Measurements from ENCODE around the gene OR4A15.

OR4A15 gene

DNA sequence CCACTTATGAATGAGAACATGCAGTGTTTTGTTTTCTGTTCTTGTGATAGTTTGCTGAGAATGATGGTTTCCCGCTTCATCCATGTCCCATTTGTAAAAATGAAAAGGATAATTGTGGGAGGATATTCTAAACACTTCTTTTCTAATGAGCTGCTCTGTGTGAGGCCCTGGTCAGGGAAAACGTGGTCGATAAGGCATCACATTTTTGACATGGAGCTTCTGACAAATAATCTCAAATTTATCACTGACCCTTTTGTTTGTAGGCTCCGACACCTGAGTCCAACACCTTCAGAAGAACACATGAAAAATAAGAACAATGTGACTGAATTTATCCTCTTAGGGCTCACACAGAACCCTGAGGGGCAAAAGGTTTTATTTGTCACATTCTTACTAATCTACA lies at the start of gene OR4A15:
Gene OR4A15 (plus strand): TSS at position 301 of the 400 bp plus-strand sequence. CDS start 0 bp downstream, at position 301.
- no peaks in the 10 kb centered on the region for H3F3A ChIP-seq (ENCODE audit: insufficient read depth, low read length)
- no peak within 1 kb of the TSS for H2AFZ ChIP-seq (ENCODE audit: low read length)
- no peaks in the 10 kb centered on the region; the same call in 1 of the 2 replicates for H3K27me3 ChIP-seq (ENCODE audit: insufficient read depth, low read length)
- H3K4me2 ChIP-seq (ENCODE audit: low read length), result no peak within 1 kb of the TSS
- no peaks in the 10 kb centered on the region for H3K4me1 ChIP-seq (ENCODE audit: insufficient read depth, low read length, severe bottlenecking)
- TF ChIP-seq, protein P1, sequence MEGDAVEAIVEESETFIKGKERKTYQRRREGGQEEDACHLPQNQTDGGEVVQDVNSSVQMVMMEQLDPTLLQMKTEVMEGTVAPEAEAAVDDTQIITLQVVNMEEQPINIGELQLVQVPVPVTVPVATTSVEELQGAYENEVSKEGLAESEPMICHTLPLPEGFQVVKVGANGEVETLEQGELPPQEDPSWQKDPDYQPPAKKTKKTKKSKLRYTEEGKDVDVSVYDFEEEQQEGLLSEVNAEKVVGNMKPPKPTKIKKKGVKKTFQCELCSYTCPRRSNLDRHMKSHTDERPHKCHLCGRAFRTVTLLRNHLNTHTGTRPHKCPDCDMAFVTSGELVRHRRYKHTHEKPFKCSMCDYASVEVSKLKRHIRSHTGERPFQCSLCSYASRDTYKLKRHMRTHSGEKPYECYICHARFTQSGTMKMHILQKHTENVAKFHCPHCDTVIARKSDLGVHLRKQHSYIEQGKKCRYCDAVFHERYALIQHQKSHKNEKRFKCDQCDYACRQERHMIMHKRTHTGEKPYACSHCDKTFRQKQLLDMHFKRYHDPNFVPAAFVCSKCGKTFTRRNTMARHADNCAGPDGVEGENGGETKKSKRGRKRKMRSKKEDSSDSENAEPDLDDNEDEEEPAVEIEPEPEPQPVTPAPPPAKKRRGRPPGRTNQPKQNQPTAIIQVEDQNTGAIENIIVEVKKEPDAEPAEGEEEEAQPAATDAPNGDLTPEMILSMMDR (IDR thresholded peaks at IDR 0.05; ENCODE audit: low read length), result no peak
- no peak for TF ChIP-seq EZH2 (IDR thresholded peaks at IDR 0.05; ENCODE audit: borderline replicate concordance, low read length)
- no peaks in the 10 kb centered on the region for H3K9me3 ChIP-seq (ENCODE audit: low read length)
- H3K79me2 ChIP-seq (ENCODE audit: insufficient read depth, low read length), result no peaks in the 10 kb centered on the region
- no peaks in the 10 kb centered on the region for H3K36me3 ChIP-seq (ENCODE audit: insufficient read depth, low read length)
- no peak within 1 kb of the TSS for H3K4me3 ChIP-seq (ENCODE audit: low read depth, low read length, poor library complexity, severe bottlenecking)
- H3K9me2 ChIP-seq (ENCODE audit: low read depth, low read length), result no peaks in the 10 kb centered on the region
- no peaks in the 10 kb centered on the region for H4K20me1 ChIP-seq (ENCODE audit: insufficient read depth, low read length)
- no peak within 1 kb of the TSS for H3K27ac ChIP-seq (ENCODE audit: low read depth, low read length, poor library complexity, severe bottlenecking)
- no peak within 1 kb of the TSS for H3K9ac ChIP-seq (ENCODE audit: low read length)

DNA sequence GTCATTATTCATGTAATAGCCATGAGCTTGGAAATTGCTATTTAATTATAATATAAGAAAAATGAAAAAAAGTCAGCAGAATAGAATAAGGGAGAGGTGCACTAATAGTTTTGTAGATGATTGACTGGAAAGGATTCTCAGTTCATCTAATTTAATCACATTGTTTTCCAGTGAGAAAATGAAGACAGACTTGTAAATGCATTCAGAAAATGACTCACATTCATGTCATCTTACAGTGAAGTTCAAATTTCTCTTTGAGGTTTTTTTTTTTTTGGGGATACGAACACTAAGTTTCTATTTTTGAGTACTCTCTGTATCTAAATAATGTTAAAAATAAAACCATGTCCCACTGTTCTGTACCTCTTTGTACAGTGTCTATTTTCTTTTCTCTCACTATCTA lies 43.3 kb upstream of the OR4A15 start:
- Histone ChIP-seq H3K9me2 (ENCODE audit: low read depth, low read length) (no peaks in the 10 kb centered on the region), H3K4me3 (ENCODE audit: low read depth, low read length, poor library complexity, severe bottlenecking) (no peak overlapping the region), H3K27ac (ENCODE audit: low read depth, low read length, poor library complexity, severe bottlenecking) (no peak overlapping the region), H3K4me2 (ENCODE audit: low read length) (no peak overlapping the region), H3K9me3 (ENCODE audit: low read length) (no peaks in the 10 kb centered on the region), H3K4me1 (ENCODE audit: insufficient read depth, low read length, severe bottlenecking) (no peaks in the 10 kb centered on the region), H2AFZ (ENCODE audit: low read length) (no peak overlapping the region), H3K9ac (ENCODE audit: low read length) (no peak overlapping the region), H3K27me3 (ENCODE audit: insufficient read depth, low read length) (no peaks in the 10 kb centered on the region), H3F3A (ENCODE audit: insufficient read depth, low read length) (no peaks in the 10 kb centered on the region), H4K20me1 (ENCODE audit: insufficient read depth, low read length) (no peaks in the 10 kb centered on the region), H3K79me2 (ENCODE audit: insufficient read depth, low read length) (no peaks in the 10 kb centered on the region), H3K36me3 (ENCODE audit: insufficient read depth, low read length) (no peaks in the 10 kb centered on the region)
- TF ChIP-seq, protein P1 (IDR thresholded peaks at IDR 0.05; ENCODE audit: low read length), result no peak
- no peak for TF ChIP-seq EZH2 (IDR thresholded peaks at IDR 0.05; ENCODE audit: borderline replicate concordance, low read length)

DNA sequence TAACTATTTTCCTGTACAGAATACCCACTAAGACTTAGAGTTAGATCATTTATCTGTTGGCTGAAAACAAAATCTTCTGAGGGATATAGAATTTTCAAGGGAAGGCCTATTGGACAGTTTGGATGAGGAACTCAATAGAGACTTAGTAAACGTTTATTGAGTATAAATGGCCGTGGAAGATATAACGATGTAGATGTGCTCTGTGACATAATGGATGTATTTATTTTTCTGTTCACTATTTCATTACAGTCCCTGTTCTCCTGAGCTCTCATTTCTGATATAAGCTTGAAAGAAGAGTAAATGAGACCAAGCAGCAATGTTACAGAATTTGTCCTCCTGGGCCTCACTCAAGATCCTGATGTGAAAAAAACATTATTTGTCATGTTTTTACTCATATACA lies 24.9 kb upstream of the OR4A15 start, which contains the start of gene OR4A16:
Gene OR4A16 (plus strand): TSS at position 301 of the 400 bp plus-strand sequence. CDS start 0 bp downstream, at position 301.
- Histone ChIP-seq H3K4me2 (ENCODE audit: low read length) (no peak within 1 kb of the TSS), H3K27me3 (ENCODE audit: insufficient read depth, low read length) (no peaks in the 10 kb centered on the region), H3K4me3 (ENCODE audit: low read depth, low read length, poor library complexity, severe bottlenecking) (no peak within 1 kb of the TSS), H3K27ac (ENCODE audit: low read depth, low read length, poor library complexity, severe bottlenecking) (no peak within 1 kb of the TSS), H4K20me1 (ENCODE audit: insufficient read depth, low read length) (no peaks in the 10 kb centered on the region), H3K79me2 (ENCODE audit: insufficient read depth, low read length) (no peaks in the 10 kb centered on the region), H3K9me2 (ENCODE audit: low read depth, low read length) (no peaks in the 10 kb centered on the region), H2AFZ (ENCODE audit: low read length) (no peak within 1 kb of the TSS), H3K4me1 (ENCODE audit: insufficient read depth, low read length, severe bottlenecking) (no peaks in the 10 kb centered on the region), H3K36me3 (ENCODE audit: insufficient read depth, low read length) (no peaks in the 10 kb centered on the region), H3K9me3 (ENCODE audit: low read length) (no peaks in the 10 kb centered on the region), H3F3A (ENCODE audit: insufficient read depth, low read length) (no peaks in the 10 kb centered on the region), H3K9ac (ENCODE audit: low read length) (no peak within 1 kb of the TSS)
- TF ChIP-seq EZH2 (IDR thresholded peaks at IDR 0.05; ENCODE audit: borderline replicate concordance, low read length), result no peak

DNA sequence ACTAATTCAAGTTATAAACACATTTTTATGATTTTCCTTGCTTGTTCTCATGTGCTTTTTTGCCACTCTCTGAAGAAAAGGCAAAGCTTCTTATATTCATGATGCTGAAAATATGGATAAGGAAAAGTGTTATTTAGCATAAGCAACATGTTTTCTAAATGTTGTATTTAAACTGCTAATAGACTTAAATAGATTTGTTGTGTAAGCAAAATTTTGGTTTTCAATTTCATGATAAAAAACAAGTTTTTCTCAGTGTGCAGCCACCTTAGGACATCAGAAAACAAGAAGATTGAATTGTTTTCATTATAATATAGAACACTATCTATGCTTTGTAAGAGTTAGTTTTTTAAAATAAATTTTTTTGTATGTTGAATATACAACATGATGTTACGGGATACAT lies 22.5 kb upstream of the OR4A15 start:
- no peak overlapping the region for H3K4me2 ChIP-seq (ENCODE audit: low read length)
- no peaks in the 10 kb centered on the region for H3K9me3 ChIP-seq (ENCODE audit: low read length)
- no peaks in the 10 kb centered on the region for H3K9me2 ChIP-seq (ENCODE audit: low read depth, low read length)
- no peaks in the 10 kb centered on the region for H3K79me2 ChIP-seq (ENCODE audit: insufficient read depth, low read length)
- H3K27ac ChIP-seq (ENCODE audit: low read depth, low read length, poor library complexity, severe bottlenecking), result no peak overlapping the region
- no peaks in the 10 kb centered on the region for H3K4me1 ChIP-seq (ENCODE audit: insufficient read depth, low read length, severe bottlenecking)
- no peaks in the 10 kb centered on the region for H3K27me3 ChIP-seq (ENCODE audit: insufficient read depth, low read length)
- H4K20me1 ChIP-seq (ENCODE audit: insufficient read depth, low read length), result no peaks in the 10 kb centered on the region
- TF ChIP-seq, protein P1 (IDR thresholded peaks at IDR 0.05; ENCODE audit: low read length), result no peak
- no peak for TF ChIP-seq EZH2 (IDR thresholded peaks at IDR 0.05; ENCODE audit: borderline replicate concordance, low read length)
- no peak overlapping the region for H3K9ac ChIP-seq (ENCODE audit: low read length)
- no peaks in the 10 kb centered on the region for H3K36me3 ChIP-seq (ENCODE audit: insufficient read depth, low read length)
- no peaks in the 10 kb centered on the region for H3F3A ChIP-seq (ENCODE audit: insufficient read depth, low read length)
- H3K4me3 ChIP-seq (ENCODE audit: low read depth, low read length, poor library complexity, severe bottlenecking), result no peak overlapping the region
- H2AFZ ChIP-seq (ENCODE audit: low read length), result no peak overlapping the region

All from OCI-LY1 (cell line).